WTC11 (cell line): ENCODE data around the gene PTCHD4. TPM values are rescaled to one million over a fixed set of nuclear protein-coding genes. Genes with fewer than 3 reads are reported as not detected.

Experiments
- ATAC-seq: fragments of 200-7000 bp; cut with Tn5 transposase; 2 replicates; pipeline ENCODE4 v1.10.0; 2021; ENCODE audit warnings: mild to moderate bottlenecking, moderate library complexity
- CTCF ChIA-PET: fragments of 300-600 bp; sonication (Branson Sonifier 250); formaldehyde crosslinking; loops from one replicate; lab custom pipeline; 2021; ENCODE audit warnings: antibody characterized with exemption; lab: Charles Lee
- POLR2A ChIA-PET: fragments of 350-600 bp; sonication (Branson Sonifier 250); formaldehyde crosslinking; loops from one replicate; lab custom pipeline; 2021; ENCODE audit warnings: antibody characterized with exemption; lab: Charles Lee
- DNase-seq: peaks from one replicate; pipeline ENCODE4 v3.0.0; 2021; ENCODE audit warnings: low spot score
- H3K27ac Mint-ChIP-seq: 2 replicates; pipeline ENCODE4 v1.8.0; 2021; ENCODE audit warnings: mixed read lengths
- H3K27me3 Mint-ChIP-seq: 2 replicates; pipeline ENCODE4 v1.8.0; 2021; ENCODE audit warnings: low read depth, mild to moderate bottlenecking, moderate library complexity, mixed read lengths
- H3K36me3 Mint-ChIP-seq: 2 replicates; pipeline ENCODE4 v1.8.0; 2021; ENCODE audit warnings: mixed read lengths
- H3K4me1 Mint-ChIP-seq: 2 replicates; pipeline ENCODE4 v1.8.0; 2022; ENCODE audit warnings: mixed read lengths
- H3K4me3 Mint-ChIP-seq: 2 replicates; pipeline ENCODE4 v1.8.0; 2021; ENCODE audit warnings: mild to moderate bottlenecking, moderate library complexity, mixed read lengths
- H3K9me3 Mint-ChIP-seq: 2 replicates; pipeline ENCODE4 v1.8.0; 2021; ENCODE audit warnings: mixed read lengths
- ATF1 ChIP-seq: sonication (generic); formaldehyde crosslinking; IDR thresholded peaks from 2 replicates; pipeline ENCODE4 v1.8.1; 2023; ENCODE audit warnings: mild to moderate bottlenecking, moderate library complexity, missing genetic modification reagents
- ATF2 ChIP-seq: sonication (generic); formaldehyde crosslinking; IDR thresholded peaks from 2 replicates; pipeline ENCODE4 v1.8.1; 2022; ENCODE audit warnings: low read depth, missing genetic modification reagents, borderline replicate concordance
- CTCF ChIP-seq: fragments of 200-600 bp; IDR thresholded peaks from 2 replicates; pipeline ENCODE4 v1.8.0; 2022; ENCODE audit warnings: antibody characterized with exemption
- E2F1 ChIP-seq: sonication (generic); formaldehyde crosslinking; IDR thresholded peaks from 2 replicates; pipeline ENCODE4 v1.8.0; 2022; ENCODE audit warnings: mild to moderate bottlenecking, missing genetic modification reagents
- E2F5 ChIP-seq: sonication (generic); formaldehyde crosslinking; IDR thresholded peaks from 2 replicates; pipeline ENCODE4 v1.8.1; 2022; ENCODE audit warnings: mild to moderate bottlenecking, moderate library complexity, missing genetic modification reagents
- FOXJ3 ChIP-seq: sonication (generic); formaldehyde crosslinking; IDR thresholded peaks from 2 replicates; pipeline ENCODE4 v1.9.0; 2021; ENCODE audit warnings: missing genetic modification reagents, mild to moderate bottlenecking, borderline replicate concordance
- FOXP1 ChIP-seq: sonication (generic); formaldehyde crosslinking; IDR thresholded peaks from 2 replicates; pipeline ENCODE4 v1.8.0; 2022; ENCODE audit warnings: missing genetic modification reagents, mild to moderate bottlenecking, moderate library complexity, borderline replicate concordance
- GRHL2 ChIP-seq: fragments of 250-450 bp; sonication (Bioruptor Pico); IDR thresholded peaks from 2 replicates; pipeline ENCODE4 v1.8.0; 2022; ENCODE audit warnings: mild to moderate bottlenecking, moderate library complexity; ENCODE audit not compliant: insufficient replicate concordance, severe bottlenecking
- HMGXB4 ChIP-seq: sonication (generic); formaldehyde crosslinking; IDR thresholded peaks from 2 replicates; pipeline ENCODE4 v1.8.1; 2023; ENCODE audit warnings: mild to moderate bottlenecking, moderate library complexity, missing genetic modification reagents
- JUN ChIP-seq: sonication (generic); formaldehyde crosslinking; IDR thresholded peaks from 2 replicates; pipeline ENCODE4 v1.8.0; 2023; ENCODE audit warnings: mild to moderate bottlenecking, missing genetic modification reagents
- MAX ChIP-seq: sonication (generic); formaldehyde crosslinking; IDR thresholded peaks from 2 replicates; pipeline ENCODE4 v1.8.0; 2022; ENCODE audit warnings: mild to moderate bottlenecking, missing genetic modification reagents
- MLX ChIP-seq: sonication (generic); formaldehyde crosslinking; IDR thresholded peaks from 2 replicates; pipeline ENCODE4 v1.8.1; 2023; ENCODE audit warnings: mild to moderate bottlenecking, missing genetic modification reagents, moderate library complexity
- OVOL2 ChIP-seq: fragments of 250-450 bp; sonication (Bioruptor Pico); IDR thresholded peaks from 2 replicates; pipeline ENCODE4 v1.9.0; 2021; ENCODE audit warnings: mild to moderate bottlenecking, borderline replicate concordance
- RORB ChIP-seq: fragments of 250-450 bp; sonication (Bioruptor Pico); IDR thresholded peaks from 2 replicates; pipeline ENCODE4 v1.9.0; 2021; ENCODE audit warnings: mild to moderate bottlenecking
- SMAD4 ChIP-seq: sonication (generic); formaldehyde crosslinking; IDR thresholded peaks from 2 replicates; pipeline ENCODE4 v1.8.0; 2022; ENCODE audit warnings: mild to moderate bottlenecking, missing genetic modification reagents
- STAT6 ChIP-seq: sonication (generic); formaldehyde crosslinking; conservative IDR thresholded peaks from 2 replicates; pipeline ENCODE4 v1.8.1; 2023; ENCODE audit warnings: mild to moderate bottlenecking, low read depth, missing genetic modification reagents, moderate library complexity
- ZNF138 ChIP-seq: sonication (generic); formaldehyde crosslinking; conservative IDR thresholded peaks from 2 replicates; pipeline ENCODE4 v1.8.1; 2022; ENCODE audit warnings: mild to moderate bottlenecking, moderate library complexity, missing genetic modification reagents
- ZNF263 ChIP-seq: sonication (generic); formaldehyde crosslinking; IDR thresholded peaks from 2 replicates; pipeline ENCODE4 v1.8.1; 2022; ENCODE audit warnings: low read depth, mild to moderate bottlenecking, moderate library complexity, missing genetic modification reagents
- ZNF512 ChIP-seq: sonication (generic); formaldehyde crosslinking; IDR thresholded peaks from 2 replicates; pipeline ENCODE4 v1.8.1; 2022; ENCODE audit warnings: missing genetic modification reagents, borderline replicate concordance
- ZNF532 ChIP-seq: fragments of 250-450 bp; sonication (Bioruptor Pico); IDR thresholded peaks from 2 replicates; pipeline ENCODE4 v1.9.0; 2021; ENCODE audit warnings: mild to moderate bottlenecking, borderline replicate concordance
- total RNA-seq: library from RNA; stranded (reverse); gene quantifications from 3 replicates; pipeline ENCODE4 v1.2.3, GENCODE V29; 2021

Gene PTCHD4
- total RNA-seq, 1 experiment from 2014 or later = 1.6 TPM

- Mint-ChIP-seq H3K27me3 (no peaks in the 10 kb centered on the region), H3K4me1 (no peaks in the 10 kb centered on the region; the same call in 1 of the 2 replicates), H3K27ac (no peak overlapping the region), H3K4me3 (no peak overlapping the region), H3K9me3 (peaks cover 3% of the 10 kb centered on the region), H3K36me3 (peaks cover 7% of the 10 kb centered on the region)
- ChIA-PET CTCF (no interaction called here), POLR2A (no interaction called here)
- TF ChIP-seq ZNF512 (no peak), ATF2 (CRISPR knock-in tag) (no peak), RORB (CRISPR knock-in tag) (no peak), JUN (CRISPR knock-in tag) (no peak), ZNF138 (no peak), GRHL2 (CRISPR knock-in tag) (no peak), SMAD4 (CRISPR knock-in tag) (no peak), ATF1 (CRISPR knock-in tag) (no peak), CTCF (no peak), STAT6 (CRISPR knock-in tag) (no peak), HMGXB4 (CRISPR knock-in tag) (no peak), FOXP1 (CRISPR knock-in tag) (no peak), ZNF263 (CRISPR knock-in tag) (no peak), FOXJ3 (no peak), E2F5 (no peak), MAX (no peak), E2F1 (CRISPR knock-in tag) (no peak), MLX (CRISPR knock-in tag) (no peak), OVOL2 (CRISPR knock-in tag) (no peak), ZNF532 (CRISPR knock-in tag) (no peak)
- DNase-seq = no peak
- no peak for ATAC-seq
Measured at GRCh38 chr6:48090546-48090945, 20.5 kb downstream of the PTCHD4 start.
